OCI-LY1 (cell line): ENCODE results near the gene RBM7.

Experiments used
- EZH2 ChIP-seq: fragments of 200-600 bp; sonication (generic), shearing (Covaris generic); IDR thresholded peaks from 2 replicates; pipeline ENCODE4 v1.8.0; 2017; ENCODE audit warnings: borderline replicate concordance, mixed run types, mild to moderate bottlenecking, antibody characterized with exemption, low read length, moderate library complexity, mixed read lengths
- TF ChIP-seq, protein P1 (sequence below): fragments of 200-600 bp; sonication (generic), shearing (Covaris generic); IDR thresholded peaks from 2 replicates; pipeline ENCODE4 v1.5.1; 2017; ENCODE audit warnings: mild to moderate bottlenecking, antibody characterized with exemption, low read length, moderate library complexity, mixed read lengths

DNA sequence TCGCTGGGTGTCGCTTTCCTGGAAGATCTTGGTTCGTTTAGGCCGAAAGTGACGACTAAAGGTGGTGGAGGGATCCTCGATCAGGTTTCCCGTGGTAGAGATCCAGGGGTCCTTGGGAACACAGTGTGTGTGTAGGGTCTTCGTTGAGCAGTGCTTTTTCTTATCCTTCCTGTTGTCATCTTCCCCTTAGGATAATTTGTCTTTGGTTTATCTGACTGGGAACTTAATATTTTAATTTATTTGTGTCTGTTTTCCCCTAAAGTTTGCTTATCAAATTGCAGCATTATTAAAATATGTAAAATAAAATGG is 403 bp downstream of the RBM7 start:
- TF ChIP-seq EZH2: no peak
- TF ChIP-seq, protein P1, sequence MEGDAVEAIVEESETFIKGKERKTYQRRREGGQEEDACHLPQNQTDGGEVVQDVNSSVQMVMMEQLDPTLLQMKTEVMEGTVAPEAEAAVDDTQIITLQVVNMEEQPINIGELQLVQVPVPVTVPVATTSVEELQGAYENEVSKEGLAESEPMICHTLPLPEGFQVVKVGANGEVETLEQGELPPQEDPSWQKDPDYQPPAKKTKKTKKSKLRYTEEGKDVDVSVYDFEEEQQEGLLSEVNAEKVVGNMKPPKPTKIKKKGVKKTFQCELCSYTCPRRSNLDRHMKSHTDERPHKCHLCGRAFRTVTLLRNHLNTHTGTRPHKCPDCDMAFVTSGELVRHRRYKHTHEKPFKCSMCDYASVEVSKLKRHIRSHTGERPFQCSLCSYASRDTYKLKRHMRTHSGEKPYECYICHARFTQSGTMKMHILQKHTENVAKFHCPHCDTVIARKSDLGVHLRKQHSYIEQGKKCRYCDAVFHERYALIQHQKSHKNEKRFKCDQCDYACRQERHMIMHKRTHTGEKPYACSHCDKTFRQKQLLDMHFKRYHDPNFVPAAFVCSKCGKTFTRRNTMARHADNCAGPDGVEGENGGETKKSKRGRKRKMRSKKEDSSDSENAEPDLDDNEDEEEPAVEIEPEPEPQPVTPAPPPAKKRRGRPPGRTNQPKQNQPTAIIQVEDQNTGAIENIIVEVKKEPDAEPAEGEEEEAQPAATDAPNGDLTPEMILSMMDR: peak; percentile 8; the same call in 1 of the 2 replicates
